ENCODE results near the gene CHTF18.

Gene CHTF18

GRCh38 chr16:843771-844170, 55.4 kb downstream of the CHTF18 start (continued):
- TF ChIP-seq, protein P1, sequence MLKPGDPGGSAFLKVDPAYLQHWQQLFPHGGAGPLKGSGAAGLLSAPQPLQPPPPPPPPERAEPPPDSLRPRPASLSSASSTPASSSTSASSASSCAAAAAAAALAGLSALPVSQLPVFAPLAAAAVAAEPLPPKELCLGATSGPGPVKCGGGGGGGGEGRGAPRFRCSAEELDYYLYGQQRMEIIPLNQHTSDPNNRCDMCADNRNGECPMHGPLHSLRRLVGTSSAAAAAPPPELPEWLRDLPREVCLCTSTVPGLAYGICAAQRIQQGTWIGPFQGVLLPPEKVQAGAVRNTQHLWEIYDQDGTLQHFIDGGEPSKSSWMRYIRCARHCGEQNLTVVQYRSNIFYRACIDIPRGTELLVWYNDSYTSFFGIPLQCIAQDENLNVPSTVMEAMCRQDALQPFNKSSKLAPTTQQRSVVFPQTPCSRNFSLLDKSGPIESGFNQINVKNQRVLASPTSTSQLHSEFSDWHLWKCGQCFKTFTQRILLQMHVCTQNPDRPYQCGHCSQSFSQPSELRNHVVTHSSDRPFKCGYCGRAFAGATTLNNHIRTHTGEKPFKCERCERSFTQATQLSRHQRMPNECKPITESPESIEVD (tag by site-specific recombination; IDR thresholded peaks at IDR 0.05), result no peak
- TF ChIP-seq ZNF518A (tag by site-specific recombination; conservative IDR thresholded peaks at IDR 0.05; ENCODE audit: low read depth), result no peak
- no peak for TF ChIP-seq ZNF530 (tag by site-specific recombination; IDR thresholded peaks at IDR 0.05; ENCODE audit: low read depth)
- TF ChIP-seq ZNF747 (tag by site-specific recombination; IDR thresholded peaks at IDR 0.05), result no peak
- no peak for TF ChIP-seq ZNF114 (tag by site-specific recombination; IDR thresholded peaks at IDR 0.05)
- TF ChIP-seq ZNF37A (tag by site-specific recombination; IDR thresholded peaks at IDR 0.05), result no peak
- TF ChIP-seq, protein P2, sequence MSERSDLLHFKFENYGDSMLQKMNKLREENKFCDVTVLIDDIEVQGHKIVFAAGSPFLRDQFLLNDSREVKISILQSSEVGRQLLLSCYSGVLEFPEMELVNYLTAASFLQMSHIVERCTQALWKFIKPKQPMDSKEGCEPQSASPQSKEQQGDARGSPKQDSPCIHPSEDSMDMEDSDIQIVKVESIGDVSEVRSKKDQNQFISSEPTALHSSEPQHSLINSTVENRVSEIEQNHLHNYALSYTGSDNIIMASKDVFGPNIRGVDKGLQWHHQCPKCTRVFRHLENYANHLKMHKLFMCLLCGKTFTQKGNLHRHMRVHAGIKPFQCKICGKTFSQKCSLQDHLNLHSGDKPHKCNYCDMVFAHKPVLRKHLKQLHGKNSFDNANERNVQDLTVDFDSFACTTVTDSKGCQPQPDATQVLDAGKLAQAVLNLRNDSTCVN (tag by site-specific recombination; optimal IDR thresholded peaks at IDR 0.05), result no peak
- TF ChIP-seq, protein P3, sequence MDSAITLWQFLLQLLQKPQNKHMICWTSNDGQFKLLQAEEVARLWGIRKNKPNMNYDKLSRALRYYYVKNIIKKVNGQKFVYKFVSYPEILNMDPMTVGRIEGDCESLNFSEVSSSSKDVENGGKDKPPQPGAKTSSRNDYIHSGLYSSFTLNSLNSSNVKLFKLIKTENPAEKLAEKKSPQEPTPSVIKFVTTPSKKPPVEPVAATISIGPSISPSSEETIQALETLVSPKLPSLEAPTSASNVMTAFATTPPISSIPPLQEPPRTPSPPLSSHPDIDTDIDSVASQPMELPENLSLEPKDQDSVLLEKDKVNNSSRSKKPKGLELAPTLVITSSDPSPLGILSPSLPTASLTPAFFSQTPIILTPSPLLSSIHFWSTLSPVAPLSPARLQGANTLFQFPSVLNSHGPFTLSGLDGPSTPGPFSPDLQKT (IDR thresholded peaks at IDR 0.05; ENCODE audit: borderline replicate concordance, low read depth, low read length), result no peak

DNA sequence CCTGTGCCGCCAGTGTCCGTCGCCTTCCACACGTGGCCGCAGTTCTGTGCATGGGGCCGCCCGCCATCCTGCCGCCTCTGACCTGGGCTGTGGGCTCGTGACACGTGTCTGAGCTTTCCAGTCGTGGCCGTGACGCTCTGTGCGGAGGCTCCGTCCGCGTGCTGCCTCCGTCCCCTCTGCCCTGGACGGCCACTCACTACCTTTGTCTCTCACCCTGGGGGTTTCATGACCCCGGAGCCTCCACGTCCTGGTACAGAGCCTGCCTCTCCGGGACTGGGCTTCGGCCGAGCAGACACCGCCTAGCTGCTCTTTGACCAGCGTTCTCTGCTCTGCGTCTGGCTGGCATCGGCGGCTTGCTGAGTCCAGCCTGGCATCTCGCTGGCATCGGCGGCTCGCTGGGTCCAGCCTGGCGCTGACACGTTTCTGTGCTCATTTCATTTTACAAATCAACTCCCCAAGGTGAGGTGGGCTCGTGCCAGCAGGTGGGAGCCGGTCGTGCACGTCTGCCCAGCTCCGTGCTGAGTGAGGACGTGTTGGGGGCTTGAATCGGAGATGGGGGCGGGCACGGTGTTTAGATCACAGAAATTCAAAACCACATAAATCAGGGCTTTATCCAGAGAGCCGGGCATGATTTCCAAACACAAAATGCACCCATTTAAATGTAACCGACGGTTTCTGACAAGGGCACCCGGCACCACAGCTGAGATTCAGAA, 56.4 kb downstream of the CHTF18 start:
- POLR2A ChIA-PET, result no interaction called here
- no peaks in the 10 kb centered on the region for H3K9me3 ChIP-seq (ENCODE audit: control insufficient read depth, insufficient read depth, low read depth, low read length)
- no peaks in the 10 kb centered on the region for H3K4me1 ChIP-seq (ENCODE audit: control insufficient read depth, insufficient read depth, low read length)
- no peak overlapping the region for H3K27ac ChIP-seq (ENCODE audit: extremely low read depth, low read depth, low read length)
- no peak overlapping the region for H3K4me3 ChIP-seq (ENCODE audit: low read depth, low read length)
- CTCF ChIA-PET, result no interaction called here
- H3K36me3 ChIP-seq (ENCODE audit: control insufficient read depth in 2 of 2, insufficient read depth in 1 of 2, low read length in 2 of 2), result no peaks in the 10 kb centered on the region
- TF ChIP-seq GFI1B (tag by site-specific recombination; IDR thresholded peaks at IDR 0.05) (no peak), OVOL3 (tag by site-specific recombination; IDR thresholded peaks at IDR 0.05) (no peak), ZNF24 (tag by site-specific recombination; IDR thresholded peaks at IDR 0.05) (no peak), PRDM2 (tag by site-specific recombination; IDR thresholded peaks at IDR 0.05; ENCODE audit: borderline replicate concordance) (no peak), ZIC2 (tag by site-specific recombination; IDR thresholded peaks at IDR 0.05) (no peak), ZFP37 (tag by site-specific recombination; IDR thresholded peaks at IDR 0.05) (no peak), ZEB2 (tag by site-specific recombination; IDR thresholded peaks at IDR 0.05) (no peak)
- TF ChIP-seq, protein P4, sequence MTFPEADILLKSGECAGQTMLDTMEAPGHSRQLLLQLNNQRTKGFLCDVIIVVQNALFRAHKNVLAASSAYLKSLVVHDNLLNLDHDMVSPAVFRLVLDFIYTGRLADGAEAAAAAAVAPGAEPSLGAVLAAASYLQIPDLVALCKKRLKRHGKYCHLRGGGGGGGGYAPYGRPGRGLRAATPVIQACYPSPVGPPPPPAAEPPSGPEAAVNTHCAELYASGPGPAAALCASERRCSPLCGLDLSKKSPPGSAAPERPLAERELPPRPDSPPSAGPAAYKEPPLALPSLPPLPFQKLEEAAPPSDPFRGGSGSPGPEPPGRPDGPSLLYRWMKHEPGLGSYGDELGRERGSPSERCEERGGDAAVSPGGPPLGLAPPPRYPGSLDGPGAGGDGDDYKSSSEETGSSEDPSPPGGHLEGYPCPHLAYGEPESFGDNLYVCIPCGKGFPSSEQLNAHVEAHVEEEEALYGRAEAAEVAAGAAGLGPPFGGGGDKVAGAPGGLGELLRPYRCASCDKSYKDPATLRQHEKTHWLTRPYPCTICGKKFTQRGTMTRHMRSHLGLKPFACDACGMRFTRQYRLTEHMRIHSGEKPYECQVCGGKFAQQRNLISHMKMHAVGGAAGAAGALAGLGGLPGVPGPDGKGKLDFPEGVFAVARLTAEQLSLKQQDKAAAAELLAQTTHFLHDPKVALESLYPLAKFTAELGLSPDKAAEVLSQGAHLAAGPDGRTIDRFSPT (tag by site-specific recombination; IDR thresholded peaks at IDR 0.05), result no peak
- TF ChIP-seq, protein P5, sequence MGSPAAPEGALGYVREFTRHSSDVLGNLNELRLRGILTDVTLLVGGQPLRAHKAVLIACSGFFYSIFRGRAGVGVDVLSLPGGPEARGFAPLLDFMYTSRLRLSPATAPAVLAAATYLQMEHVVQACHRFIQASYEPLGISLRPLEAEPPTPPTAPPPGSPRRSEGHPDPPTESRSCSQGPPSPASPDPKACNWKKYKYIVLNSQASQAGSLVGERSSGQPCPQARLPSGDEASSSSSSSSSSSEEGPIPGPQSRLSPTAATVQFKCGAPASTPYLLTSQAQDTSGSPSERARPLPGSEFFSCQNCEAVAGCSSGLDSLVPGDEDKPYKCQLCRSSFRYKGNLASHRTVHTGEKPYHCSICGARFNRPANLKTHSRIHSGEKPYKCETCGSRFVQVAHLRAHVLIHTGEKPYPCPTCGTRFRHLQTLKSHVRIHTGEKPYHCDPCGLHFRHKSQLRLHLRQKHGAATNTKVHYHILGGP (tag by site-specific recombination; IDR thresholded peaks at IDR 0.05), result no peak
